Stomach (tissue), 4 donors: Measurements from ENCODE around the gene NUP153.

Experiments
- POLR2A ChIP-seq, 4 donors: fragments of 450-650 bp; IDR thresholded peaks; one replicate each; pipeline ENCODE4 v1.6.1; 2016; ENCODE audit warnings: antibody characterized with exemption in 4 of 4, control low read depth in 2 of 4, mild to moderate bottlenecking in 1 of 4, moderate library complexity in 1 of 4
- TF ChIP-seq, protein P1 (sequence below), 7 experiments: fragments of 450-650 bp in 4 of 7; fragments of 200-600 bp in 3 of 7; sonication (generic) in 3 of 7; IDR thresholded peaks; one replicate each; pipeline ENCODE4 v1.5.1; 2016 to 2019; ENCODE audit warnings: antibody characterized with exemption in 7 of 7, control low read depth in 2 of 7, mild to moderate bottlenecking in 1 of 7

DNA sequence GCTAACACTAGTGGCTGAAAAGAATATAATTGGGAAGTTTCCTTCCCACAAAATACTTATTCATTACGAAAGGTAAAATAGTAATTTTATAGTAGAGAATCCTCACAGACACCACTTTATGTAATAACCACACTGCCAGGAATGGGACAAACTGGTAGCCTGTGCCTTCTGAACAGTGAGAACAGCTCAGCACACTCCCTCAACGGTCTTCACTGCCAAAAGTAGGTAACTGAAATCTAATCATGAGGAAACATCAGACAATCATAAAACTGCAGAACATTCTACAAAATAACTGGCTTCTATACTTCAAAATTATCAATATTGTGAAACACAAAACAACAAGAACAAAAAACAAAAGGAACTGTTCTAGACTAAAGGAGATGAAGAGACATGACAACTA lies 44.1 kb downstream of the NUP153 start:
- TF ChIP-seq, protein P1, sequence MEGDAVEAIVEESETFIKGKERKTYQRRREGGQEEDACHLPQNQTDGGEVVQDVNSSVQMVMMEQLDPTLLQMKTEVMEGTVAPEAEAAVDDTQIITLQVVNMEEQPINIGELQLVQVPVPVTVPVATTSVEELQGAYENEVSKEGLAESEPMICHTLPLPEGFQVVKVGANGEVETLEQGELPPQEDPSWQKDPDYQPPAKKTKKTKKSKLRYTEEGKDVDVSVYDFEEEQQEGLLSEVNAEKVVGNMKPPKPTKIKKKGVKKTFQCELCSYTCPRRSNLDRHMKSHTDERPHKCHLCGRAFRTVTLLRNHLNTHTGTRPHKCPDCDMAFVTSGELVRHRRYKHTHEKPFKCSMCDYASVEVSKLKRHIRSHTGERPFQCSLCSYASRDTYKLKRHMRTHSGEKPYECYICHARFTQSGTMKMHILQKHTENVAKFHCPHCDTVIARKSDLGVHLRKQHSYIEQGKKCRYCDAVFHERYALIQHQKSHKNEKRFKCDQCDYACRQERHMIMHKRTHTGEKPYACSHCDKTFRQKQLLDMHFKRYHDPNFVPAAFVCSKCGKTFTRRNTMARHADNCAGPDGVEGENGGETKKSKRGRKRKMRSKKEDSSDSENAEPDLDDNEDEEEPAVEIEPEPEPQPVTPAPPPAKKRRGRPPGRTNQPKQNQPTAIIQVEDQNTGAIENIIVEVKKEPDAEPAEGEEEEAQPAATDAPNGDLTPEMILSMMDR (IDR thresholded peaks at IDR 0.05), result no peak
- TF ChIP-seq POLR2A (IDR thresholded peaks at IDR 0.05), result no peak
